ENCODE measurements around the gene KCNK5. TPM values are rescaled to one million over a fixed set of nuclear protein-coding genes. Genes with fewer than 3 reads are reported as not detected.

KCNK5 gene
- total and polyA plus RNA-seq, 5 donors = 1.1 to 1.9 (median 1.4) TPM

DNA sequence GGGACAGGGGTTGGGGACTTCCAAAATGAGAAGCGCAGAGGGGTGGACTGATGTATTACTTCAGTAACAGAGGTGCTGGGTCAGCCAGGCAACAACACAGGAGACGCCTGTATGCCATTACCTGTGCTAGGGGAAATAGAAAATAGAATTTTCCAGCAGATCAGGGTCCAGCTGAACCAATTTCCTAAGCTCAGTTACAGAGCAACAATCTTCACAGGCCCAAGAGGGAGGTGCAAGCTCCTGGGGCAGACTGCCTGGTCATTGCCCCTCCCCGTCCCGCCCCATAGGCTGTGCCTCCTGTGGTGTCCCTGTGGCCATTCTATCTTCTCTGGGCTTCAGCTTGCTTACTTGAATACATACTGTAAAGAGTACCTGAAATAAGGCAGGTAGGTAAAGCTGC lies 3.7 kb downstream of the KCNK5 start:
- intact Hi-C loops (cut with DNase I) = no loop called here
- ATAC-seq = no peak
- DNase-seq = no peak
- Histone ChIP-seq H3K9me3 (ENCODE audit: control insufficient read depth, low read length) (no peaks in the 10 kb centered on the region), H3K27ac (ENCODE audit: low read length) (no peak overlapping the region), H3K4me3 (ENCODE audit: low read length) (no peak overlapping the region), H3K4me1 (ENCODE audit: control insufficient read depth, insufficient read depth, low read length) (no peaks in the 10 kb centered on the region), H3K27me3 (ENCODE audit: control insufficient read depth, insufficient read depth) (no peaks in the 10 kb centered on the region)
- 87% methylated on average over 4 of the region's 4 CpGs for WGBS

DNA sequence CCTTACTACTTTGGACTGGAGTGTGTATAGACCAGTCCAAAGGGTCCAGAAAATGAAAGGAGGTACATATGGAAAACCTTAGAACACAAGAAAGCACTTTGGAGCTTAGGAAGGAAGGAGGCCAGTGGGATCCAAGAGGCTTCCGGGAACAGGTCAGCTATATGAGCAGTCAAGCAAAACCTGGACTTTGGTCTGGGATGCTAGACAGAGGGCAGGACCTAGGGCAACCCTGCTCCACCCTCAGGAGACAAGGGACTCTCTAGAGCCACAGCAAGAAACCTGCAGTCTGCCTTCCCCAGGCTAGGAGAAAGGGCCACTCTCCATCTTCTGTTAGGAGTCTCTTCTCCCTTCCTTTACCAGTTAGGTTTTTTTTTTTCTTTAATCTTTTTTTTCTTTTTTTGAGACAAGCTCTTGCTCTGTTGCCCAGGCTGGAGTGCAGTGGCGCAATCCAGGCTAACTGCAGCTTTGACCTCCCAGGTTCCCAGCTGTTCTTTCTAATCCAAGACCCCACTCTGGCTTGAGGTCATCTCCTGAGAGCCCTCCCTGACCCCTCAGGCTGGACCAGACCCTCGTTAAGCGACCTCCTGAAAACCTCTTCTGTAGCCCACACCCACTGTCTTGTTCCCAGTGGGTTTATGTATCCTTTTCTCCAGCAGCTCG lies 4.6 kb downstream of the KCNK5 start:
- Histone ChIP-seq H3K9me3 (ENCODE audit: control insufficient read depth, low read length) (no peaks in the 10 kb centered on the region), H3K27ac (ENCODE audit: low read length) (no peak overlapping the region), H3K4me1 (ENCODE audit: control insufficient read depth, insufficient read depth, low read length) (no peaks in the 10 kb centered on the region), H3K4me3 (ENCODE audit: low read length) (no peak overlapping the region), H3K27me3 (ENCODE audit: control insufficient read depth, insufficient read depth) (no peaks in the 10 kb centered on the region)
- DNase-seq (no peak), ATAC-seq (no peak)
- 70% methylated on average over 5 of the region's 5 CpGs for WGBS
- intact Hi-C loops (cut with DNase I) = no loop called here

DNA sequence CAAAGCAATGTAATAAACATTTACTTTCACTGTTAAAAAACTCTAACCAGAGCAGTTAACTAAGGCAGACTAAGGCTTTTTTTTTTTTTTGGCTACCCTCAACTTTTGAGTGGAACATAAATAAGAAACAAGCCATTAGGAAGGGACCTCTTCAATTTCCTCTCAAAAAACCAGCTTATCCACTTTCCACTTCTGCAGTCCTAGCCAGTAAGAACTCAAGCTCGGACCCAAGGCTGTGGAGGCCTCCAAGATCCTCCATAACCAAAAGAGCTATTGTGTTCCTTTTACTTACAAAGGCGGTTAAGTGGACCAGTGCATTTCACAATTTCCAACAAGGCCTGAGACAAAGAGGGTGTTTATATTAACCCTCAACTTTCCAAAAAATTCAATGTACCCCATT lies 5.3 kb downstream of the KCNK5 start:
- Histone ChIP-seq H3K27ac (ENCODE audit: low read length) (no peak overlapping the region), H3K27me3 (ENCODE audit: control insufficient read depth, insufficient read depth) (no peaks in the 10 kb centered on the region), H3K4me1 (ENCODE audit: control insufficient read depth, insufficient read depth, low read length) (no peaks in the 10 kb centered on the region), H3K4me3 (ENCODE audit: low read length) (no peak overlapping the region), H3K9me3 (ENCODE audit: control insufficient read depth, low read length) (no peaks in the 10 kb centered on the region)
- DNase-seq (no peak), ATAC-seq (no peak)
- intact Hi-C loops (cut with DNase I) = no loop called here
- WGBS = 60% methylated on average over 2 of the region's 2 CpGs

DNA sequence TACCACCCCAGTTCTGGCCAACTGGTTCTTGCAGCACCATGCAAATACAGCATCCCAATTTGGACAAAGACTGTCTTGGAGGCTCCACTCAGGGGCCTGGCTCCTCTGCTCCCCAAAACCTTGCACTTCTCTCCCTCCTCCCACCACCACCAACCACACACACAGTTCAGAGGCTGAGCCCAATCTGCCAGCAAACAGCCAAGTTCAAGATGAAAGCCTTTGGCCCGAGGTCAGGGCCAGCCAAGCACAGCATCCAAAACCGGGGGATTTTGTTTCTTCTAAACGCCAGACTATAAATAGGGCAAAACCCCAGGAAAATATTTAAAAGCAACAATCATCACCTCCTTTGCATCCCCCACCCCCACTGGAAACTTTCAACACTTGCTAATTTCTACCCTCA lies 5.7 kb downstream of the KCNK5 start:
- H3K4me1 ChIP-seq (ENCODE audit: control insufficient read depth, insufficient read depth, low read length) = no peaks in the 10 kb centered on the region
- no peaks in the 10 kb centered on the region for H3K9me3 ChIP-seq (ENCODE audit: control insufficient read depth, low read length)
- DNase-seq (no peak), ATAC-seq (no peak)
- H3K4me3 ChIP-seq (ENCODE audit: low read length) = no peak overlapping the region
- 46% methylated on average over 3 of the region's 3 CpGs for WGBS
- H3K27ac ChIP-seq (ENCODE audit: low read length) = no peak overlapping the region
- intact Hi-C loops (cut with DNase I) = no loop called here
- no peaks in the 10 kb centered on the region for H3K27me3 ChIP-seq (ENCODE audit: control insufficient read depth, insufficient read depth)

DNA sequence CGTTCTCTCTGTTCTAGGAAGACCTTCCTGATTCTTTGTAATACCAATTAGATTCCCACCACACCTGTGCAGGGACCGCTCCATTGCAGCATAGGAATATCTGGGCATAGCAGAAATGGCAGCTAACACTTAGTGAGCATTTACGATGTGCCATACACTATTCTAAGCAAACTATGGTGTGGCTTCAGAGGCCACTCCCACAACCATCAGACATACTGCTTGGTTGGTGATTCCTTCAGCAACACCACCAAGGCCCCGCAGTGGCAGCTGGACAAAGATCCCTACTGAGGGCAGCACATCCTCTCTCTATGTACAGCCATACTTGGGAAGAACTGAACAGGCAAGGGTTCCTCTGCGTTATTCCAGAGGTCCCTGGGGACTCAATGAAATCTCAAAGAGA lies 6.2 kb downstream of the KCNK5 start:
- H3K27ac ChIP-seq (ENCODE audit: low read length) = no peak overlapping the region
- no peaks in the 10 kb centered on the region for H3K27me3 ChIP-seq (ENCODE audit: control insufficient read depth, insufficient read depth)
- intact Hi-C loops (cut with DNase I) = no loop called here

DNA sequence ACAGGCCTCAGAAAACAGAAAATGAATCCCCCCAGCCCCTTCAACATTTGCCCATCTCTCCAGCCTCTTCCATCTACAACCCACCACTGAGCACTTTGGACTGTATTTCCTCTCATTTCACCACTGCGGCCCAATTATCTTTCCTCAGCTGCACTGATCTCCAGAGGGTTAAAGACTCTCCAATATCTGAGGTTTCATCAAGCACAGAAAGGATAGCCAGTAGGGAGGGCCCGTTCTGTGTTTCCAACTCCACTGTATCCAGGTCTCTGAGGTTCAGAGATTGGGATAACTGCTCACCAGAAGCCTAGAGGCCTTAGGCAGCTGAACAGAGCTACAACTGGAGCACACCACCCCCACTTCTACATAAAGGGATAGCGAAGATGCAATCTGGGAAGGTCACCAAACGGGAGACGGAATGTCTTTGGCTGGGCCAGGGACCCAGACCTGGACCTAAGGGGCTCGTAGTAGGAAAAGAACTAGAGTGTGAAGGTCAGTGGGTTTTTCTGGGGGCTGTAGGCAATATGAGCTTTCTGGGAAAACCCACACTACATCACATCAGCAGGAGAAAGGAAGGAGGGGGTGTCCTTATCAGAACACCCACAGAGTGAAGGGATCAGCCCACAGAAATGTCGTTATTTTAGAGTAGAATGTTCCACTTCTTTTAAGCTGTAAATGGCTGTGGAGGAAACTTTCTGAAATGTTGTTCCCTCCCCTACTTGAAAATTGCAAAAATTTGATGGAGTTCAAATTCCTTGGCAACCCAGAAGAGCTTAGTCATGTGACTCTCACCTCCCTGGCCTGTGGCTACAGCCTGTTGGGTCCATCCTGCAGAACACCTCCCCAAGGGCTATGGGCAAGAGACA lies 7.3 kb downstream of the KCNK5 start:
- intact Hi-C loops (cut with DNase I) = no loop called here
- no peaks in the 10 kb centered on the region for H3K4me1 ChIP-seq (ENCODE audit: control insufficient read depth, insufficient read depth, low read length)
- no peaks in the 10 kb centered on the region for H3K9me3 ChIP-seq (ENCODE audit: control insufficient read depth, low read length)
- no peak overlapping the region for H3K4me3 ChIP-seq (ENCODE audit: low read length)
- H3K27ac ChIP-seq (ENCODE audit: low read length) = no peak overlapping the region
- 67% methylated on average over 7 of the region's 7 CpGs for WGBS
- no peaks in the 10 kb centered on the region for H3K27me3 ChIP-seq (ENCODE audit: control insufficient read depth, insufficient read depth)
- DNase-seq (no peak), ATAC-seq (no peak)

More for the DNA sequence above, 6.2 kb downstream of the KCNK5 start:
- no peaks in the 10 kb centered on the region for H3K9me3 ChIP-seq (ENCODE audit: control insufficient read depth, low read length)
- WGBS = 92% methylated on average over 5 of the region's 5 CpGs
- DNase-seq = no peak
- H3K4me3 ChIP-seq (ENCODE audit: low read length) = no peak overlapping the region
- no peaks in the 10 kb centered on the region for H3K4me1 ChIP-seq (ENCODE audit: control insufficient read depth, insufficient read depth, low read length)
- ATAC-seq = no peak

DNA sequence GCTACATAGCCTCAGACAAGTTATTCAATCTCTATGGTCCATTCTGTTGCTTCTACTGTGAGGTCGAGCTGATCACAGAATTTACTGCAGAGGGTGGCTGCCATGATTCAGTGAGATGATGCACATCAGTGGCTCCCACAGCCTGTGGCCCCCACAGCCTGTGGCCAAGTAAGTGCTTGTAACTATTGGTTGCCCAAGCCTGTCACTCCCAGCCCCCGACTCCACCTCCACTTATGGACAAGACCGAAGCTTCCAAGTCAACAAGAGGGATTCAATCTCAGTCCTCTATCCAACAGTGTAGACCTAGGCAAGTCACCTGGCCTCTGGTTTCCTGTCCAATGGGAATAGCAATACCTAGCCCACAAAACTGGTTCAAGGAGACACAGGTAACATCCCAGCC lies 8.2 kb downstream of the KCNK5 start:
- ATAC-seq (no peak), DNase-seq (no peak)
- H3K4me3 ChIP-seq (ENCODE audit: low read length) = no peak overlapping the region
- H3K27ac ChIP-seq (ENCODE audit: low read length) = no peak overlapping the region
- H3K4me1 ChIP-seq (ENCODE audit: control insufficient read depth, insufficient read depth, low read length) = no peaks in the 10 kb centered on the region
- WGBS = 86% methylated on average over 3 of the region's 3 CpGs
- no peaks in the 10 kb centered on the region for H3K27me3 ChIP-seq (ENCODE audit: control insufficient read depth, insufficient read depth)
- intact Hi-C loops (cut with DNase I) = no loop called here
- no peaks in the 10 kb centered on the region for H3K9me3 ChIP-seq (ENCODE audit: control insufficient read depth, low read length)

DNA sequence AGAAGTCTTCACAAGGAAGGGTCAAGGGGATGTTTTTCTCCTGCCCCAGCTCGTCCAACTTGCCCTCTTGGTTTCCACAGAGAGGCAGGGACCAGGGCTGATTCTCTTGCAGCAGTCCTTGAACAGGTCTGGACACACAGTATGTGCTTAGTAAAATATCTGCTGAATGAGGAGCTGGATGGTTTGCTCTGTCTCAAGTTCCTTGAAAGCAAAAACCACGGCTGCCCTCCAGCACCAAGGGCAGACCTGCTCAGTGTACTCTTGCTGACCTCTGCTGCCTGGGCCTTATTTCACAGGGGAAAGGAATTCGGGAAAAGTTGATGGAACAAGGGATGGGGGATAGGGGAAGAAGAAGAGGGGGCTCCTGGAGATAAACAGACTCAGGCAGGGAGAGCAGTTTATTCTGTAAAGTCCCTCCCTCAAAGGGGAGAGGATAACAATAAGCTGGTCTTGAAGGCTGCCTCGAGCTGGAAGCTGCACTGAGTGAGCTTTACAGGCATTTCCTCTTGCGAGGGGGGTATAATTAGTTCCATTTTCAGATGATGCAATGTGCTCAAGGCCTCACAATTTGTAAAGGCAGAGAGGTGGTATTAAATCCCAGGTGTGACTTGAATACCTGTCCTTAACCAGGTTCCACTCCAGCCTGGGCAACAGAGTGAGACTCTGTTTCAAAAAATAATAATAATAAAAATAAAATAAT lies 10.3 kb downstream of the KCNK5 start:
- DNase-seq = no peak

DNA sequence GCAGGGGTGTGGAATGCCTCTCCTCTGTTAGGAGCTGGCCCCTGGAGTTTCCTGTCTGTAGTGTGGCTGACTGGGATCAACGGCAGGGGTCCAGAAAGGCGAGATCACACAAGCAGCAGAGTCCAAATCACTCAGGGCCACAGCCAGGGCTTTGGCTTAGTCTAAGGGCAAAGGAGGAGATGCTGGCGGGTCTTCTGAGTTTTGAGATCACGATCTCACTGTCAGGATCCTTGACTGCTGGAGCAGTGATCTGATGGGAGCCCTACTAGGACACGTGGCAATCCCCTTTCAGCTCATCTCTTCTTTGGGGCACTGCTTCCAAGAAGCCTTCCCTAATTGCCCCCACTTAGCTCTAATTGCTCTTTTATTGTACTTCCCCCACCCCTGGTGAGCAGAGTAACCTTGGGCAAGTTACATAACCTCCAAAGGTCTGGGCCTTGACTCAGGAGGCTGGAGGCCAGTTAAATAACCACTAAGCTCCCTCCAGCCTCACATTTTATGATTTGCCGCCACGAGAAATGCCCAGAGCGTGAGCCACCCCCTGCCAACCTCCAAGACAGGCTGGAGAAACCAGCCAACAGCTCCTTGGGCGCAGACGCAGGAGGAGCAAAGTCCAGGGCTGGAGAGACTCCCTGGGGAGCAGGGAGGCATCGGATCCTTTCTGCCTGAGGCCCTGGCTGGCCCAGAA lies 12.0 kb downstream of the KCNK5 start:
- Histone ChIP-seq H3K27me3 (ENCODE audit: control insufficient read depth, insufficient read depth) (no peaks in the 10 kb centered on the region), H3K27ac (ENCODE audit: low read length) (no peak overlapping the region), H3K4me1 (ENCODE audit: control insufficient read depth, insufficient read depth, low read length) (no peaks in the 10 kb centered on the region), H3K4me3 (ENCODE audit: low read length) (no peak overlapping the region), H3K9me3 (ENCODE audit: control insufficient read depth, low read length) (no peaks in the 10 kb centered on the region)
- no peak for ATAC-seq
- intact Hi-C loops (cut with DNase I) = no loop called here
- 61% methylated on average over 11 of the region's 11 CpGs for WGBS
- DNase-seq = no peak

More for the DNA sequence above, 10.3 kb downstream of the KCNK5 start:
- no peaks in the 10 kb centered on the region for H3K27me3 ChIP-seq (ENCODE audit: control insufficient read depth, insufficient read depth)
- 49% methylated on average over 5 of the region's 5 CpGs for WGBS
- no peak overlapping the region for H3K4me3 ChIP-seq (ENCODE audit: low read length)
- intact Hi-C loops (cut with DNase I) = no loop called here
- ATAC-seq = no peak
- H3K4me1 ChIP-seq (ENCODE audit: control insufficient read depth, insufficient read depth, low read length) = no peaks in the 10 kb centered on the region
- no peak overlapping the region for H3K27ac ChIP-seq (ENCODE audit: low read length)
- H3K9me3 ChIP-seq (ENCODE audit: control insufficient read depth, low read length) = no peaks in the 10 kb centered on the region

DNA sequence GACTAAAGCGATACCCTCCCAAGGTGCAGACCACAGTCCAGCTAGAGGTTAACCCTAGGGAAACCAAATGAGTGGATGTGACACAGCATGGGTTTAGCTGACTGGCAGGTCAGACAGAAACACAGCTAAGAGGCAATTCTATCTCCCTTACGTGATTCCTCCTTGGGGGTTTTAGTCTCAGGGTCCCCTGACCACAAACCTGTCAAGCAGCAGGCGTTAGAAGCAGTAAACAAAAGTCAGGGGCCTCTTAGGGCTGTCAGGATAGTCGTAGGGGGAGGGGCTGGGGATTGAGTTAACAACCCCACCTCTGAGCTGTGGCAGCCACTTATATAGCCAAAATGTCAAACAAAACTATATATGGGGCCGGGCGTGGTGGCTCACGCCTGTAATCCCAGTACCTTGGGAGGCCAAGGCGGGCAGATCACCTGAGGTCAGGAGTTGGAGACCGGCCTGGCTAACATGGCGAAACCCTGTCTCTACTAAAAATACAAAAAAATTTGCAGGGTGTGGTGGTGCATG lies 13.6 kb downstream of the KCNK5 start:
- intact Hi-C loops (cut with DNase I) = no loop called here
- no peak overlapping the region for H3K27ac ChIP-seq (ENCODE audit: low read length)
- WGBS = 71% methylated on average over 10 of the region's 10 CpGs
- no peaks in the 10 kb centered on the region for H3K4me1 ChIP-seq (ENCODE audit: control insufficient read depth, insufficient read depth, low read length)
- no peak for DNase-seq
- H3K4me3 ChIP-seq (ENCODE audit: low read length) = no peak overlapping the region
- no peaks in the 10 kb centered on the region for H3K27me3 ChIP-seq (ENCODE audit: control insufficient read depth, insufficient read depth)
- ATAC-seq = no peak
- no peaks in the 10 kb centered on the region for H3K9me3 ChIP-seq (ENCODE audit: control insufficient read depth, low read length)
